HEK293 (cell line): ENCODE results near the gene LRRC8E.

Experiments used
- AEBP2 ChIP-seq: fragments of 450-650 bp; formaldehyde crosslinking; IDR thresholded peaks from 2 replicates; pipeline ENCODE4 v1.5.1; 2016; ENCODE audit warnings: missing biosample characterization, missing genetic modification characterization, borderline replicate concordance
- ELK4 ChIP-seq: IDR thresholded peaks from 2 replicates; pipeline ENCODE4 v1.6.1; 2011; ENCODE audit warnings: mild to moderate bottlenecking, low read depth, low read length, borderline replicate concordance
- KLF8 ChIP-seq: fragments of 450-650 bp; formaldehyde crosslinking; IDR thresholded peaks from 2 replicates; pipeline ENCODE4 v1.5.1; 2016; ENCODE audit warnings: missing biosample characterization, missing genetic modification characterization
- PRDM6 ChIP-seq: fragments of 450-650 bp; formaldehyde crosslinking; IDR thresholded peaks from 2 replicates; pipeline ENCODE4 v1.5.1; 2017; ENCODE audit warnings: missing biosample characterization, missing genetic modification characterization
- SP2 ChIP-seq: fragments of 450-650 bp; formaldehyde crosslinking; IDR thresholded peaks from 2 replicates; pipeline ENCODE4 v1.5.1; 2016; ENCODE audit warnings: missing biosample characterization, missing genetic modification characterization
- SP3 ChIP-seq: fragments of 450-650 bp; formaldehyde crosslinking; IDR thresholded peaks from 2 replicates; pipeline ENCODE4 v1.5.1; 2016; ENCODE audit warnings: missing biosample characterization, missing genetic modification characterization
- ZBTB1 ChIP-seq: fragments of 450-650 bp; formaldehyde crosslinking; IDR thresholded peaks from 2 replicates; pipeline ENCODE4 v1.5.1; 2016; ENCODE audit warnings: missing biosample characterization, missing genetic modification characterization
- ZBTB20 ChIP-seq: fragments of 450-650 bp; formaldehyde crosslinking; IDR thresholded peaks from 2 replicates; pipeline ENCODE4 v1.5.1; 2016; ENCODE audit warnings: missing biosample characterization, missing genetic modification characterization
- ZBTB49 ChIP-seq: fragments of 450-650 bp; formaldehyde crosslinking; IDR thresholded peaks from 2 replicates; pipeline ENCODE4 v1.5.1; 2016; ENCODE audit warnings: missing biosample characterization, missing genetic modification characterization, low read depth
- ZFHX2 ChIP-seq: fragments of 450-650 bp; formaldehyde crosslinking; conservative IDR thresholded peaks from 2 replicates; pipeline ENCODE4 v1.5.1; 2016; ENCODE audit warnings: missing biosample characterization, missing genetic modification characterization
- ZFP41 ChIP-seq: fragments of 450-650 bp; formaldehyde crosslinking; IDR thresholded peaks from 2 replicates; pipeline ENCODE4 v1.5.1; 2016; ENCODE audit warnings: missing biosample characterization, missing genetic modification characterization, borderline replicate concordance
- ZNF202 ChIP-seq: fragments of 450-650 bp; formaldehyde crosslinking; IDR thresholded peaks from 2 replicates; pipeline ENCODE4 v1.5.1; 2016; ENCODE audit warnings: missing biosample characterization, missing genetic modification characterization, borderline replicate concordance
- ZNF211 ChIP-seq: fragments of 450-650 bp; formaldehyde crosslinking; IDR thresholded peaks from 2 replicates; pipeline ENCODE4 v1.5.1; 2016; ENCODE audit warnings: low read depth, missing biosample characterization, missing genetic modification characterization
- ZNF223 ChIP-seq: fragments of 450-650 bp; formaldehyde crosslinking; IDR thresholded peaks from 2 replicates; pipeline ENCODE4 v1.5.1; 2016; ENCODE audit warnings: missing biosample characterization, missing genetic modification characterization
- ZNF248 ChIP-seq: fragments of 450-650 bp; formaldehyde crosslinking; IDR thresholded peaks from 2 replicates; pipeline ENCODE4 v1.5.1; 2017; ENCODE audit warnings: missing biosample characterization, missing genetic modification characterization
- ZNF274 ChIP-seq, 2 experiments: fragments of 200-500 bp in 1 of 2; fragments of 450-650 bp in 1 of 2; sonication (Bioruptor generic) in 1 of 2; formaldehyde crosslinking in 1 of 2; IDR thresholded peaks; 2 replicates each; pipeline versions ENCODE4 v1.5.1 to v1.6.1; 2014 to 2016; ENCODE audit warnings: borderline replicate concordance in 1 of 2, inconsistent platforms in 1 of 2, low read length in 1 of 2, missing biosample characterization in 1 of 2, missing genetic modification characterization in 1 of 2
- ZNF416 ChIP-seq: fragments of 450-650 bp; formaldehyde crosslinking; IDR thresholded peaks from 2 replicates; pipeline ENCODE4 v1.5.1; 2016; ENCODE audit warnings: missing biosample characterization, missing genetic modification characterization
- ZNF426 ChIP-seq: fragments of 450-650 bp; formaldehyde crosslinking; IDR thresholded peaks from 2 replicates; pipeline ENCODE4 v1.5.1; 2017; ENCODE audit warnings: missing biosample characterization, missing genetic modification characterization, mild to moderate bottlenecking, inconsistent platforms, moderate library complexity
- ZNF48 ChIP-seq: fragments of 450-650 bp; formaldehyde crosslinking; IDR thresholded peaks from 2 replicates; pipeline ENCODE4 v1.5.1; 2016; ENCODE audit warnings: missing biosample characterization, missing genetic modification characterization
- ZNF596 ChIP-seq: fragments of 450-650 bp; IDR thresholded peaks from 2 replicates; pipeline ENCODE4 v1.5.0; 2018; ENCODE audit warnings: missing biosample characterization, mild to moderate bottlenecking, missing genetic modification characterization, moderate library complexity
- ZNF626 ChIP-seq: fragments of 450-650 bp; sonication (Bioruptor Pico); formaldehyde crosslinking; IDR thresholded peaks from 2 replicates; pipeline ENCODE4 v1.5.1; 2018; ENCODE audit warnings: missing biosample characterization, missing genetic modification characterization, inconsistent platforms
- ZNF660 ChIP-seq: fragments of 450-650 bp; IDR thresholded peaks from 2 replicates; pipeline ENCODE4 v1.5.1; 2018; ENCODE audit warnings: missing biosample characterization, mild to moderate bottlenecking, missing genetic modification characterization
- ZNF692 ChIP-seq: fragments of 450-650 bp; formaldehyde crosslinking; IDR thresholded peaks from 2 replicates; pipeline ENCODE4 v1.5.1; 2016; ENCODE audit warnings: missing biosample characterization, missing genetic modification characterization
- ZNF776 ChIP-seq: fragments of 450-650 bp; formaldehyde crosslinking; IDR thresholded peaks from 2 replicates; pipeline ENCODE4 v1.5.0; 2017; ENCODE audit warnings: missing biosample characterization, missing genetic modification characterization, borderline replicate concordance
- ZNF791 ChIP-seq: fragments of 450-650 bp; formaldehyde crosslinking; IDR thresholded peaks from 2 replicates; pipeline ENCODE4 v1.5.1; 2016; ENCODE audit warnings: missing biosample characterization, missing genetic modification characterization
- ZNF830 ChIP-seq: fragments of 450-650 bp; IDR thresholded peaks from 2 replicates; pipeline ENCODE4 v1.5.0; 2018; ENCODE audit warnings: missing biosample characterization, missing genetic modification characterization, low read depth, mild to moderate bottlenecking, moderate library complexity
- ZXDB ChIP-seq: fragments of 450-650 bp; formaldehyde crosslinking; IDR thresholded peaks from 2 replicates; pipeline ENCODE4 v1.5.1; 2016; ENCODE audit warnings: missing biosample characterization, missing genetic modification characterization
- TF ChIP-seq, protein P1 (sequence below): fragments of 450-650 bp; formaldehyde crosslinking; IDR thresholded peaks from 2 replicates; pipeline ENCODE4 v1.5.1; 2016; ENCODE audit warnings: missing biosample characterization, missing genetic modification characterization

LRRC8E gene

DNA sequence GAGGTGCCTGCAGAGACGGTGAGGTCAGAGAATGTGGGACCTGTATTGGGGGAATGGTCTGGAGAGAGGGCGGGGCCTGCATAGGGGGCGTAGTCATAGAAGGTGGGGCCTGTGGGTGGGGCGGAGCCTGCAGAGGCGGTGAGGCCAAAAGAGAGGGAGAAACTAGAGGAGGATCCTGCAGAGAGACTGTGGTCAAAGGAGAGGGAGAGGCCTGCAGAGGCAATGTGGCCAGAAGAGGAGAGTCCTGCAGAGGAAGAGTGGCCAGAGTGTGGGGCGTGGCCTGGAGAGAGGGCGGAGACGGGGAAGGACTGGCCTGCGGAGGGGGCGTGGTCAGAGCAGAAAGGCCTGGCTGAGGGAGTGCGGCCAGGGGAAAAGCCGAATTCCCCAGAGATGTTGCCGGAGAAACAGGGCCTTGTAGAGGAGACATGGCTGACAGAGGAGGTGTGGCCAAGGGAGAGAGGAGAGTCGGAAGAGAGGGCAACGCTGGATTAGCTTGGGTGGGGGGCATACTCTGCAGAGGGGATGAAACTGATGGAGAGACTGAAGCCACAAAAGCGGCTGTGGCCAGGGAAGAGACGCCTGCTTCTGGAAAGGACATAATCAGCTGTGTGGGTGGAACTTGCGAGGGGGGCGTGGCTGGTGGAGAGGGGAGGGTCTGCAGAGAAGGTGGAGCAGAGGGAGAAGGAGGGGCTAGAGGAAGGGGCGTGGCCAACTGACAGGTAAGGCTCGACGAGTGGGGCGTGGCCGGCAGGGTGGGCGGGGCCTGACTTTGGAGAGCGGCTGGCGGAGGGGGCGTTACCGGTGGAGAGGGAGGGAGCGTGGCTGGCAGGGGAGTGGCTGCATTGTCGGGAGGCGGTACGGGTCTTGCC lies 16.6 kb upstream of the LRRC8E start (continued):
- TF ChIP-seq ZBTB49 (tag by site-specific recombination) (no peak), ZNF223 (tag by site-specific recombination) (no peak), ZNF791 (tag by site-specific recombination) (no peak), ZBTB20 (tag by site-specific recombination) (no peak; the same call in 1 of the 2 replicates), ZFHX2 (peak; percentile 78), ZNF202 (tag by site-specific recombination) (no peak), ZNF426 (tag by site-specific recombination) (no peak), ZNF830 (tag by site-specific recombination) (no peak), SP2 (peak; percentile 91), ZNF416 (no peak), ZNF248 (tag by site-specific recombination) (no peak), KLF8 (tag by site-specific recombination) (peak; percentile 99), SP3 (peak; percentile 96), ZNF776 (tag by site-specific recombination) (no peak), ZNF211 (tag by site-specific recombination) (no peak), ZNF660 (tag by site-specific recombination) (no peak), ZXDB (tag by site-specific recombination) (0 out of 2 replicates have a peak, but pooled peaks have one; percentile 18), AEBP2 (no peak), ZBTB1 (no peak), ELK4 (no peak), ZFP41 (no peak), ZNF48 (tag by site-specific recombination) (no peak), ZNF626 (no peak), ZNF596 (tag by site-specific recombination) (no peak), ZNF274 (IDR thresholded peaks at IDR 0.05; ENCODE audit: low read length) (no peak), ZNF274 (tag by site-specific recombination; IDR thresholded peaks at IDR 0.05; ENCODE audit: borderline replicate concordance) (no peak), ZNF692 (no peak), PRDM6 (no peak)
- TF ChIP-seq, protein P1, sequence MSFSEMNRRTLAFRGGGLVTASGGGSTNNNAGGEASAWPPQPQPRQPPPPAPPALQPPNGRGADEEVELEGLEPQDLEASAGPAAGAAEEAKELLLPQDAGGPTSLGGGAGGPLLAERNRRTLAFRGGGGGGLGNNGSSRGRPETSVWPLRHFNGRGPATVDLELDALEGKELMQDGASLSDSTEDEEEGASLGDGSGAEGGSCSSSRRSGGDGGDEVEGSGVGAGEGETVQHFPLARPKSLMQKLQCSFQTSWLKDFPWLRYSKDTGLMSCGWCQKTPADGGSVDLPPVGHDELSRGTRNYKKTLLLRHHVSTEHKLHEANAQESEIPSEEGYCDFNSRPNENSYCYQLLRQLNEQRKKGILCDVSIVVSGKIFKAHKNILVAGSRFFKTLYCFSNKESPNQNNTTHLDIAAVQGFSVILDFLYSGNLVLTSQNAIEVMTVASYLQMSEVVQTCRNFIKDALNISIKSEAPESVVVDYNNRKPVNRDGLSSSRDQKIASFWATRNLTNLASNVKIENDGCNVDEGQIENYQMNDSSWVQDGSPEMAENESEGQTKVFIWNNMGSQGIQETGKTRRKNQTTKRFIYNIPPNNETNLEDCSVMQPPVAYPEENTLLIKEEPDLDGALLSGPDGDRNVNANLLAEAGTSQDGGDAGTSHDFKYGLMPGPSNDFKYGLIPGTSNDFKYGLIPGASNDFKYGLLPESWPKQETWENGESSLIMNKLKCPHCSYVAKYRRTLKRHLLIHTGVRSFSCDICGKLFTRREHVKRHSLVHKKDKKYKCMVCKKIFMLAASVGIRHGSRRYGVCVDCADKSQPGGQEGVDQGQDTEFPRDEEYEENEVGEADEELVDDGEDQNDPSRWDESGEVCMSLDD (tag by site-specific recombination) = no peak
